Measurements from ENCODE around the gene OR10G8.

GRCh38 chr11:124069429-124070401, 43.1 kb downstream of the OR10G8 start:
- peak; percentile 76; the same call in 1 of the 2 replicates for TF ChIP-seq SIN3A (IDR thresholded peaks at IDR 0.05; ENCODE audit: borderline replicate concordance, insufficient read depth, low read length)
- no peak for TF ChIP-seq POLR2AphosphoS5 (IDR thresholded peaks at IDR 0.05; ENCODE audit: low read depth, low read length)
